AG08396 (cell line): ENCODE data around the gene EHMT1.
A peak's percentile ranks its signal among the peaks of the same experiment; 100 is the strongest.
"Not testable (repeated sequence)": the region's sequence is repeated elsewhere in the genome, so short reads cannot be mapped to it uniquely, and the experiment has no call there.

Experiments
- DNase-seq: peaks from one replicate; pipeline ENCODE4 v3.0.0; 2012; ENCODE audit warnings: low spot score, mixed read lengths

The EHMT1 gene

GRCh38 chr9:137615387-137615871 lies 3.4 kb upstream of the EHMT1 start:
- DNase-seq, result no peak

- DNase-seq, result peak; percentile 70
These were observed 639 bp downstream of the EHMT1 start for GRCh38 chr9:137619240-137620047.

GRCh38 chr9:137620048-137620405 lies 1.2 kb downstream of the EHMT1 start:
- DNase-seq, result no peak

- no peak for DNase-seq
These were observed 1.8 kb downstream of the EHMT1 start for GRCh38 chr9:137620581-137620980.

- no peak for DNase-seq
These were observed 2.4 kb downstream of the EHMT1 start for GRCh38 chr9:137621131-137621757.

- DNase-seq, result not testable (repeated sequence)
These were observed 3.4 kb downstream of the EHMT1 start for GRCh38 chr9:137622211-137622610.

- DNase-seq, result no peak
These were observed 7.7 kb downstream of the EHMT1 start for GRCh38 chr9:137626464-137626863.

GRCh38 chr9:137627406-137627805 lies 8.6 kb downstream of the EHMT1 start:
- not testable (repeated sequence) for DNase-seq

GRCh38 chr9:137630126-137630525 lies 11.3 kb downstream of the EHMT1 start:
- no peak for DNase-seq

- no peak for DNase-seq
These were observed 11.9 kb downstream of the EHMT1 start for GRCh38 chr9:137630679-137631078.

- DNase-seq, result no peak
These were observed 12.8 kb downstream of the EHMT1 start for GRCh38 chr9:137631345-137632229.

- DNase-seq, result no peak
These were observed 13.7 kb downstream of the EHMT1 start for GRCh38 chr9:137632230-137633161.

- DNase-seq, result no peak
These were observed 15.2 kb downstream of the EHMT1 start for GRCh38 chr9:137634016-137634415.

GRCh38 chr9:137638680-137639079 lies 19.9 kb downstream of the EHMT1 start:
- DNase-seq, result no peak

GRCh38 chr9:137639303-137640051 lies 20.7 kb downstream of the EHMT1 start:
- DNase-seq, result no peak

- DNase-seq, result no peak
These were observed 22.1 kb downstream of the EHMT1 start for GRCh38 chr9:137640862-137641261.

- DNase-seq, result no peak
These were observed 23.4 kb downstream of the EHMT1 start for GRCh38 chr9:137642118-137642601.

- no peak for DNase-seq
These were observed 24.1 kb downstream of the EHMT1 start for GRCh38 chr9:137642892-137643291.

- DNase-seq, result no peak
These were observed 25.1 kb downstream of the EHMT1 start for GRCh38 chr9:137643921-137644320.

GRCh38 chr9:137645211-137645610 lies 26.4 kb downstream of the EHMT1 start:
- DNase-seq, result no peak
